Measurements from ENCODE around the gene TMEM145.

TMEM145 gene

DNA sequence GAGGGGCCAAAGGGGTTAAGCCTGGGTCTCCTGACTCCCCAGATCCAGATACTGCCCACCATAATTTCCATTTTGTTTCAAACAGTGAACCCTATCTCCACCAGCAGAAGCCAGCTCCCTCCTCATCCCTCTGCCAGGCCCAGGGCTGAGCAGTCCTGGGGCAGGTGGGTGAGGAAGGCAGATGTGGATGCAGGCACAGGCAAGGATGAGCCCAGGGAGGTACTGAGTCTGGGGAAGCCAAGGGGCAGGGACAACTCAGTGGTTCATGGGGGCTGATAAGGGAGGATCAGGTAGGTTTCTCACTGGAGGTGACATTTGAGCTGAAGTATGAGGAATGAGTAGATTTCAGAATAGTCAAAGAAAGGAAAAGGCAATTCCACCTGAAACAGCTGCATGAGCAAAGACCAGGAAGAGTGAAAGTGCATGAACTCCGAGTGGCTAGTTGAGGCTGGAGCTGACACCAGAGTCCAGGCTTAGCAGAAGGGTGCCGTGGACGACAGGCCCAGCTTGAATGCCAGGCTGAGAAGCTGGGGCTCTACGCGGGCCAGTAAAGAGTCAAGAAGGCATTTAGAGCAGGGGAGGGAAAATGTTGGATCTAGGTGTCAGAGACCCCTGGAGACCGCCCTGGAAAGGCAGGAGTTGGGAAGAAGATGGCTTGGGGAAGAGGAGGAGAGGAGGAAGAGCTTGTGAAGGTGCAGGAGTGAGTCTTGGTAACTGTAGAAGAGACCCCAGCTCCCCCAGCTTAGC, 33.8 kb upstream of the TMEM145 start:
- Histone ChIP-seq H3K9me3 (ENCODE audit: control insufficient read depth, insufficient read depth, low read length) (no peaks in the 10 kb centered on the region), H3K79me2 (ENCODE audit: control insufficient read depth, low read length) (peaks cover 14% of the 10 kb centered on the region), H3K27ac (ENCODE audit: low read depth, low read length) (peak overlapping the region; percentile 89; the same call in 1 of the 2 replicates), H3K36me3 (ENCODE audit: control insufficient read depth, low read length) (peaks cover 4% of the 10 kb centered on the region; the same call in 1 of the 2 replicates), H3K4me2 (ENCODE audit: low read length) (peak overlapping the region; percentile 99), H4K20me1 (ENCODE audit: control insufficient read depth, insufficient read depth, low read depth, low read length) (no peaks in the 10 kb centered on the region), H3K9me2 (replicated peaks; ENCODE audit: control insufficient read depth, low read length) (no peaks in the 10 kb centered on the region), H3K4me3 (ENCODE audit: low read length) (peak overlapping the region; percentile 78), H3K4me1 (ENCODE audit: control insufficient read depth, low read length) (peaks cover 40% of the 10 kb centered on the region), H3K27me3 (ENCODE audit: control insufficient read depth, low read length) (no peaks in the 10 kb centered on the region), H3F3A (ENCODE audit: control insufficient read depth, insufficient read depth) (peaks cover 12% of the 10 kb centered on the region)
- TF ChIP-seq EZH2phosphoT487 (IDR thresholded peaks at IDR 0.05; ENCODE audit: borderline replicate concordance, low read length) (no peak), CTCF (IDR thresholded peaks at IDR 0.05; ENCODE audit: low read depth, low read length, poor library complexity, severe bottlenecking) (no peak)

GRCh38 chr19:42279902-42280814, 33.0 kb upstream of the TMEM145 start:
- Histone ChIP-seq H3K4me1 (ENCODE audit: control insufficient read depth, low read length) (peaks cover 43% of the 10 kb centered on the region), H3K27me3 (ENCODE audit: control insufficient read depth, low read length) (no peaks in the 10 kb centered on the region), H4K20me1 (ENCODE audit: control insufficient read depth, insufficient read depth, low read depth, low read length) (no peaks in the 10 kb centered on the region), H3F3A (ENCODE audit: control insufficient read depth, insufficient read depth) (peaks cover 12% of the 10 kb centered on the region), H3K4me2 (ENCODE audit: low read length) (peak overlapping the region; percentile 99), H3K79me2 (ENCODE audit: control insufficient read depth, low read length) (peaks cover 22% of the 10 kb centered on the region), H3K9me2 (replicated peaks; ENCODE audit: control insufficient read depth, low read length) (no peaks in the 10 kb centered on the region), H3K4me3 (ENCODE audit: low read length) (peak overlapping the region; percentile 78), H3K27ac (ENCODE audit: low read depth, low read length) (peak overlapping the region; percentile 89), H3K9me3 (ENCODE audit: control insufficient read depth, insufficient read depth, low read length) (no peaks in the 10 kb centered on the region), H3K36me3 (ENCODE audit: control insufficient read depth, low read length) (no peaks in the 10 kb centered on the region)
- TF ChIP-seq CTCF (IDR thresholded peaks at IDR 0.05; ENCODE audit: low read depth, low read length, poor library complexity, severe bottlenecking), result peak; percentile 89
- no peak for TF ChIP-seq EZH2phosphoT487 (IDR thresholded peaks at IDR 0.05; ENCODE audit: borderline replicate concordance, low read length)

DNA sequence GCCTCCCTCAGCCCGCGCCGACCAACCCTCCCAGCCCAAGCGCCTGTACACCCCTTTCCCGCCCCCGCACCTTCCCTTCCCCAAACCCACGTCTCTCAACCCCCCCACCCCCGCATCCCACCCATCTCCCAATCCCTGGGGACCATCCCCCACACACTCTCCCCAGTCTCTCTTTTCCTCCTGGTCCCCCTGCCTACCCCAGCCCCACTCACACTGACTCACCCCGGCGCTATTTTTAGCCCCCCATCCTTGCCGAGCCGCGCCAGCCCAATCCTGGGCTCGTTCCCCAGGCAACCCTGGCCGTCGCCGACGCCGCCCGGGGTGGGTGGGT, 32.3 kb upstream of the TMEM145 start:
- Histone ChIP-seq H3K9me3 (ENCODE audit: control insufficient read depth, insufficient read depth, low read length) (no peaks in the 10 kb centered on the region), H3K27ac (ENCODE audit: low read depth, low read length) (peak overlapping the region; percentile 89), H3K9me2 (replicated peaks; ENCODE audit: control insufficient read depth, low read length) (no peaks in the 10 kb centered on the region), H4K20me1 (ENCODE audit: control insufficient read depth, insufficient read depth, low read depth, low read length) (0 out of 2 replicates have a peak, but pooled peaks cover 3% of the 10 kb centered on the region), H3K27me3 (ENCODE audit: control insufficient read depth, low read length) (no peaks in the 10 kb centered on the region), H3K36me3 (ENCODE audit: control insufficient read depth, low read length) (peaks cover 2% of the 10 kb centered on the region), H3K4me3 (ENCODE audit: low read length) (peak overlapping the region; percentile 78), H3K4me1 (ENCODE audit: control insufficient read depth, low read length) (peaks cover 49% of the 10 kb centered on the region), H3K4me2 (ENCODE audit: low read length) (peak overlapping the region; percentile 99), H3F3A (ENCODE audit: control insufficient read depth, insufficient read depth) (peaks cover 12% of the 10 kb centered on the region), H3K79me2 (ENCODE audit: control insufficient read depth, low read length) (peaks cover 28% of the 10 kb centered on the region)
- TF ChIP-seq CTCF (IDR thresholded peaks at IDR 0.05; ENCODE audit: low read depth, low read length, poor library complexity, severe bottlenecking) (no peak), EZH2phosphoT487 (IDR thresholded peaks at IDR 0.05; ENCODE audit: borderline replicate concordance, low read length) (no peak)
